Fibroblast of the aortic adventitia (primary cell): ENCODE measurements around the gene TACC2. TPM values are rescaled to one million over a fixed set of nuclear protein-coding genes. Genes with fewer than 3 reads are reported as not detected.

ENCODE experiments used
- DNase-seq: peaks from one replicate; pipeline ENCODE4 v3.0.0-alpha.2; 2010; ENCODE audit warnings: low read depth
- H3K4me3 ChIP-seq: 2 replicates; pipeline ENCODE4 v1.5.1; 2011; ENCODE audit warnings: low read depth, mild to moderate bottlenecking, control low read depth, low read length, moderate library complexity
- CTCF ChIP-seq: IDR thresholded peaks from 2 replicates; pipeline ENCODE4 v1.5.1; 2011; ENCODE audit warnings: mild to moderate bottlenecking, low read length, control low read depth, inconsistent platforms; ENCODE audit not compliant: insufficient read depth
- total RNA-seq: library from RNA; depleted of rRNA; stranded (reverse); fragments of >200 nt; gene quantifications from 2 replicates; pipeline ENCODE4 v1.2.3, GENCODE V29; 2012; ENCODE audit warnings: low replicate concordance

Gene TACC2
- total RNA-seq, 1 donor = 9.2 TPM

- no peak for DNase-seq
- TF ChIP-seq CTCF = no peak
These were observed 170.4 kb downstream of the TACC2 start for GRCh38 chr10:122159141-122159970.

GRCh38 chr10:122161795-122162194, 172.8 kb downstream of the TACC2 start:
- no peak for DNase-seq
- no peak for TF ChIP-seq CTCF
- H3K4me3 ChIP-seq = no peak overlapping the region

More at GRCh38 chr10:122159141-122159970, 170.4 kb downstream of the TACC2 start:
- H3K4me3 ChIP-seq = no peak overlapping the region

- no peak for TF ChIP-seq CTCF
- H3K4me3 ChIP-seq = no peak overlapping the region
- no peak for DNase-seq
These were observed 173.8 kb downstream of the TACC2 start for GRCh38 chr10:122162671-122163173.

GRCh38 chr10:122163174-122164022, 174.4 kb downstream of the TACC2 start:
- no peak for TF ChIP-seq CTCF
- DNase-seq = no peak
- H3K4me3 ChIP-seq = peak overlapping the region; percentile 58

- DNase-seq = no peak
- no peak for TF ChIP-seq CTCF
- peak overlapping the region; percentile 58 for H3K4me3 ChIP-seq
These were observed 175.1 kb downstream of the TACC2 start for GRCh38 chr10:122164023-122164601.

- H3K4me3 ChIP-seq = no peak overlapping the region
- DNase-seq = no peak
- TF ChIP-seq CTCF = no peak
These were observed 176.0 kb downstream of the TACC2 start for GRCh38 chr10:122164815-122165483.
